ACC112 (cell line): Measurements from ENCODE around the gene TTC7B.

ENCODE experiments used
- H2AFZ ChIP-seq: fragments of 200-600 bp; sonication (generic); one replicate; pipeline ENCODE4 v1.6.0; 2017; ENCODE audit warnings: antibody characterized with exemption, low read length; ENCODE audit not compliant: unreplicated experiment
- H3K27ac ChIP-seq: fragments of 200-600 bp; sonication (generic); 2 replicates; pipeline ENCODE4 v1.5.1; 2014; ENCODE audit warnings: low read depth, mild to moderate bottlenecking, antibody characterized with exemption, low read length, moderate library complexity
- H3K27me3 ChIP-seq: fragments of 200-600 bp; sonication (generic); 2 replicates; pipeline ENCODE4 v1.6.1; 2014; ENCODE audit warnings: mild to moderate bottlenecking, antibody characterized with exemption, low read length, moderate library complexity, mixed read lengths; ENCODE audit not compliant: insufficient read depth
- H3K36me3 ChIP-seq: fragments of 200-600 bp; sonication (generic); 2 replicates; pipeline ENCODE4 v1.6.1; 2016; ENCODE audit warnings: mild to moderate bottlenecking, antibody characterized with exemption, low read length, moderate library complexity, mixed read lengths; ENCODE audit not compliant: insufficient read depth
- H3K4me1 ChIP-seq: fragments of 200-600 bp; sonication (generic); one replicate; pipeline ENCODE4 v1.6.1; 2016; ENCODE audit warnings: low read length, mixed read lengths; ENCODE audit not compliant: insufficient read depth, unreplicated experiment, control insufficient read depth
- H3K4me3 ChIP-seq: fragments of 200-600 bp; sonication (generic); 2 replicates; pipeline ENCODE4 v1.5.1; 2014; ENCODE audit warnings: mild to moderate bottlenecking, low read depth, low read length
- H3K79me2 ChIP-seq: fragments of 200-600 bp; sonication (generic); one replicate; pipeline ENCODE4 v1.6.0; 2016; ENCODE audit warnings: low read length; ENCODE audit not compliant: control insufficient read depth, unreplicated experiment, insufficient read depth

TTC7B gene

GRCh38 chr14:90740081-90740480 lies 76.1 kb downstream of the TTC7B start:
- Histone ChIP-seq H3K36me3 (no peaks in the 10 kb centered on the region), H3K27me3 (no peaks in the 10 kb centered on the region), H3K79me2 (no peaks in the 10 kb centered on the region), H2AFZ (no peak overlapping the region), H3K4me1 (no peaks in the 10 kb centered on the region), H3K27ac (no peak overlapping the region), H3K4me3 (no peak overlapping the region)

- H3K4me3 ChIP-seq: no peak overlapping the region
- no peaks in the 10 kb centered on the region for H3K4me1 ChIP-seq
- H3K36me3 ChIP-seq: no peaks in the 10 kb centered on the region
- H3K27ac ChIP-seq: no peak overlapping the region
- H3K27me3 ChIP-seq: no peaks in the 10 kb centered on the region
- no peak overlapping the region for H2AFZ ChIP-seq
- no peaks in the 10 kb centered on the region for H3K79me2 ChIP-seq
Observed at GRCh38 chr14:90739318-90740068, 76.7 kb downstream of the TTC7B start.

DNA sequence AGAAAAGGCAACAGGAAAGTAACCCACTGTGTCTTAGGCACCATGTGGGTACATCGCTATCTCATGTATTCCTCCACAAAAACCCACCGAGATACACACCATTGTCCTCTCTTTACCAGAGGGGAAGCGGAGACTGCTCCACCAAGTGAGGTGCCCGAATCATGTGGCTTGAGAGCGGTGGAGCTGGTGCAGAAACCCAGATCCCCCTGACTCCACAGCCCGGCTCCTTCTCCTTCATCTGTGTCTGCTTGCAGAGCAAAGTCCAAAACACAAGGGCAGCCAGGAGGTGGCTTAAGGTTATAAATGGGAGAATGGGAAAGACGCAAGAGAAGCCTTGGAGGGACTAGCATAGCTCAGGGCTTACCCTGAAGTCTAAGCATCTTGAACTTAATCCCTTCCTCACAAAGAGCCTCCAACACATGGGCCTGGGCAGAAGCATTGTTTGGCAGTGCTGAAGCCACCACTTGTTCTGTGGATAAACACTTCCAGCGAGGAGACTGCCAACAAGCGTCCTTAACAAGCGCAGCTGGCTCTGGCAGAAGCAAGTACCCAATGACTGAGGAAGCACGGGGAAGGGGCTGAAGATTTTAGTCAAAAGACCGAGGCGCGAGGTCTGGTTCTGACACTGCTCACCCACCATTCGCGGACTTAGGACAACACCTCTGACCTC lies 83.0 kb downstream of the TTC7B start:
- Histone ChIP-seq H3K36me3 (no peaks in the 10 kb centered on the region), H3K79me2 (no peaks in the 10 kb centered on the region), H2AFZ (no peak overlapping the region), H3K27me3 (no peaks in the 10 kb centered on the region), H3K27ac (no peak overlapping the region), H3K4me1 (no peaks in the 10 kb centered on the region), H3K4me3 (no peak overlapping the region)

DNA sequence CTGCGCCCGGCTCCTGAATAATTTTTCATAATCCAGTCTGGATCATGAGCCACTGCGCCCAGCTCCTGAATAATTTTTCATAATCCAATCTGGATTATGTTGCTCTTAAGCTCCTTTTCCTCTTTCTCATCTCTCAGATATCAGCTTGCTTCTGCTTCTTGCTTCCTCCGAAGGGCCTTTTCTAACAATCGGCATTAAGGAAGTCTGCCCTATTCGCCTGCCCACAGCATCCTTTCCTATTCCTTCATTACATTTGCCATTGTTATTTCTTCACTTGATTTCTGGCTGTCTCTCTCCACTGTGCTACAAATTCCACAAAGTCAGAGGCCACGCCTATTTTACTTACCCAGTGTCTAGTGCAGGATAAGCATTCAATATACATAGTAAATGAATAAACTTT lies 83.5 kb downstream of the TTC7B start:
- no peaks in the 10 kb centered on the region for H3K36me3 ChIP-seq
- no peak overlapping the region for H3K4me3 ChIP-seq
- H2AFZ ChIP-seq: no peak overlapping the region
- no peak overlapping the region for H3K27ac ChIP-seq
- no peaks in the 10 kb centered on the region for H3K79me2 ChIP-seq
- H3K4me1 ChIP-seq: no peaks in the 10 kb centered on the region
- no peaks in the 10 kb centered on the region for H3K27me3 ChIP-seq

GRCh38 chr14:90732139-90732538 lies 84.1 kb downstream of the TTC7B start:
- H3K27ac ChIP-seq: no peak overlapping the region
- no peaks in the 10 kb centered on the region for H3K79me2 ChIP-seq
- H3K36me3 ChIP-seq: no peaks in the 10 kb centered on the region
- no peak overlapping the region for H2AFZ ChIP-seq
- H3K4me3 ChIP-seq: no peak overlapping the region
- H3K27me3 ChIP-seq: no peaks in the 10 kb centered on the region
- no peaks in the 10 kb centered on the region for H3K4me1 ChIP-seq

DNA sequence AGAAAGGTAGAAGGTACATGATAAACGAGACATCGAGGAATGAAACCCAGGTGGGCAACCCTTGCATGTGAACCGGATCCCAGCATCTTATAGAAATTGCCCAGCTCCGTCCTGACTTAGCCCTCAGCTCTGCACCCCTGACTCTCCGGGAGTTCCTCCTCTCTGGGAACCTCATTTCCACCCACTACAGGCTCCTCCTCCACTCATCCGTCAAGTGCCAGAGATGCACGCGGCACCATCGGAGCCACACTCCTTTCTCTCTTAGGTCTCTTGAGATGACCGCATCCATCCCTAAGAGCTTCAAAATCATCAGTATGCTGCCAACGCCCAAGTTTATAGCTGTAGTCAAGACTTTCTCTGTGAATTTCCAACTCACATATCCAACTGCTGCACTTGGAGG lies 84.7 kb downstream of the TTC7B start:
- no peaks in the 10 kb centered on the region for H3K79me2 ChIP-seq
- H3K27ac ChIP-seq: no peak overlapping the region
- H3K36me3 ChIP-seq: no peaks in the 10 kb centered on the region
- H3K4me1 ChIP-seq: no peaks in the 10 kb centered on the region
- no peaks in the 10 kb centered on the region for H3K27me3 ChIP-seq
- no peak overlapping the region for H2AFZ ChIP-seq
- no peak overlapping the region for H3K4me3 ChIP-seq

GRCh38 chr14:90730206-90730766 lies 85.9 kb downstream of the TTC7B start:
- Histone ChIP-seq H2AFZ (no peak overlapping the region), H3K36me3 (no peaks in the 10 kb centered on the region), H3K27me3 (no peaks in the 10 kb centered on the region), H3K4me1 (no peaks in the 10 kb centered on the region), H3K79me2 (no peaks in the 10 kb centered on the region), H3K4me3 (no peak overlapping the region), H3K27ac (no peak overlapping the region)

GRCh38 chr14:90728951-90729350 lies 87.3 kb downstream of the TTC7B start:
- Histone ChIP-seq H3K79me2 (no peaks in the 10 kb centered on the region), H3K27me3 (no peaks in the 10 kb centered on the region), H3K27ac (no peak overlapping the region), H2AFZ (no peak overlapping the region), H3K36me3 (no peaks in the 10 kb centered on the region), H3K4me1 (no peaks in the 10 kb centered on the region), H3K4me3 (no peak overlapping the region)

DNA sequence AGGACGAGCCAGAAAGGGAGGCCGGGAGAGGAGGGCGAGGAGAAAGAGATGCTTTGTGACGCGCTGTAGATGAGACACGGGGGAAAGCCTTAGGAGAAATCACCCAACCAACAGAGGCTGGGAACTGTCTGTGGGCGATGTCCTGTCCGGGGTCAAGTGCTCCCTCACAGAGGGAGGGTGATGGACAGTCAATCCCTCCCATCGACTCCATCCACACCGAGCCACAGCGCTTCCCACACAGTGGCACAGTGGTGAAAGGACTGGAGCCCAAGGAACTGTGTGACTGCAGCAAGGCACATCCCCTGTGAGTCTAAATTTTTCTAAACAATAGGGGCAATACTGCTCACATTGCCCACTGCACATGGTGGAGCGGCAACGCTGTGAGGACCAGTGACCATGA lies 89.1 kb downstream of the TTC7B start:
- Histone ChIP-seq H3K36me3 (no peaks in the 10 kb centered on the region), H3K27ac (no peak overlapping the region)

GRCh38 chr14:90726656-90727055 lies 89.6 kb downstream of the TTC7B start:
- no peak overlapping the region for H3K27ac ChIP-seq
- no peaks in the 10 kb centered on the region for H3K4me1 ChIP-seq
- H3K27me3 ChIP-seq: no peaks in the 10 kb centered on the region
- no peak overlapping the region for H2AFZ ChIP-seq
- H3K36me3 ChIP-seq: no peaks in the 10 kb centered on the region
- H3K79me2 ChIP-seq: no peaks in the 10 kb centered on the region
- H3K4me3 ChIP-seq: no peak overlapping the region

More for the DNA sequence above, 89.1 kb downstream of the TTC7B start:
- no peak overlapping the region for H3K4me3 ChIP-seq
- no peaks in the 10 kb centered on the region for H3K27me3 ChIP-seq
- no peak overlapping the region for H2AFZ ChIP-seq
- H3K4me1 ChIP-seq: no peaks in the 10 kb centered on the region
- H3K79me2 ChIP-seq: no peaks in the 10 kb centered on the region

DNA sequence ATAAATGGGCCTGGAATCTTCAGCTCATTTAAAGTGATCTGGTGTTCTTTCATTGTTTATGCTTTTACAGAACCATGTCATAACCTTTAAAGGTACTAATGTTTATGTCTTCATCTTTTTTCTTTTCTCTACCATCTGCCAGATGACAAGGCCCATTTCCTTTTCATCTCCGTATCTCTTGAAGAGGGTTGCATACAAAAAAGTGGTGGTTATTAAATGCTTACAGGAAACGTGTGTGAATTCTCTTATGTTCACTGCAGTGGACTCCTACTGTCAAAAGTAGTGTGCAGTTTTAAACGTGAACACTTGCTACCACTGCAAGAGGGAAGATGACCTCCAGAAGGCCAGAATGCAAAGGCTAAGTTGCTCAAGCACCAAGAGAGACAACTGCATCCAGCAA lies 91.4 kb downstream of the TTC7B start:
- Histone ChIP-seq H3K4me3 (no peak overlapping the region), H3K4me1 (no peaks in the 10 kb centered on the region), H3K36me3 (no peaks in the 10 kb centered on the region), H2AFZ (no peak overlapping the region), H3K27ac (no peak overlapping the region), H3K27me3 (no peaks in the 10 kb centered on the region), H3K79me2 (no peaks in the 10 kb centered on the region)
